Calu3 (cell line): ENCODE measurements around the gene POLR2H. TPM values are rescaled to one million over a fixed set of nuclear protein-coding genes. Genes with fewer than 3 reads are reported as not detected.

Experiments
- BruUV-seq: library from RNA; stranded (reverse); fragments of 400-500 nt; replicated peaks from 2 replicates; lab custom pipeline; 2021; lab: Mats Ljungman, UMichigan
- CTCF ChIA-PET: fragments of 300-600 bp; sonication (Branson Sonifier 250); formaldehyde crosslinking; loops from one replicate; lab custom pipeline; 2022; ENCODE audit warnings: antibody characterized with exemption; lab: Charles Lee
- DNase-seq: peaks from one replicate; pipeline ENCODE4 v3.0.0; 2022
- H3K27ac Mint-ChIP-seq: one replicate; pipeline ENCODE4 v1.8.0; 2022; ENCODE audit warnings: mixed read lengths; ENCODE audit not compliant: unreplicated experiment
- H3K27me3 Mint-ChIP-seq: one replicate; pipeline ENCODE4 v1.8.0; 2022; ENCODE audit warnings: mixed read lengths; ENCODE audit not compliant: unreplicated experiment
- H3K36me3 Mint-ChIP-seq: one replicate; pipeline ENCODE4 v1.8.0; 2022; ENCODE audit warnings: mild to moderate bottlenecking, moderate library complexity, mixed read lengths; ENCODE audit not compliant: insufficient read depth, unreplicated experiment
- H3K4me1 Mint-ChIP-seq: one replicate; pipeline ENCODE4 v1.8.0; 2022; ENCODE audit warnings: mild to moderate bottlenecking, low read depth, mixed read lengths; ENCODE audit not compliant: unreplicated experiment
- H3K4me3 Mint-ChIP-seq: one replicate; pipeline ENCODE4 v1.8.0; 2022; ENCODE audit warnings: mild to moderate bottlenecking, low read depth, moderate library complexity, mixed read lengths; ENCODE audit not compliant: unreplicated experiment
- H3K9me3 Mint-ChIP-seq: one replicate; pipeline ENCODE4 v1.8.0; 2022; ENCODE audit warnings: low read depth, mixed read lengths; ENCODE audit not compliant: unreplicated experiment
- intact Hi-C: fragments of 100-400 bp; cut with micrococcal nuclease; formaldehyde crosslinking; loops from one replicate; pipeline ENCODE4 v1.10.0; 2022; ENCODE audit not compliant: unreplicated experiment
- total RNA-seq: library from RNA; stranded (reverse); gene quantifications from 2 replicates; pipeline ENCODE4 v1.2.3, GENCODE V29; 2022
- TF ChIP-seq, protein P1 (sequence below): fragments of 200-600 bp; IDR thresholded peaks from one replicate; pipeline ENCODE4 v1.8.0; 2022; ENCODE audit warnings: antibody characterized with exemption; ENCODE audit not compliant: unreplicated experiment

POLR2H gene
- total RNA-seq, 1 experiment from 2014 or later, result 128 TPM

DNA sequence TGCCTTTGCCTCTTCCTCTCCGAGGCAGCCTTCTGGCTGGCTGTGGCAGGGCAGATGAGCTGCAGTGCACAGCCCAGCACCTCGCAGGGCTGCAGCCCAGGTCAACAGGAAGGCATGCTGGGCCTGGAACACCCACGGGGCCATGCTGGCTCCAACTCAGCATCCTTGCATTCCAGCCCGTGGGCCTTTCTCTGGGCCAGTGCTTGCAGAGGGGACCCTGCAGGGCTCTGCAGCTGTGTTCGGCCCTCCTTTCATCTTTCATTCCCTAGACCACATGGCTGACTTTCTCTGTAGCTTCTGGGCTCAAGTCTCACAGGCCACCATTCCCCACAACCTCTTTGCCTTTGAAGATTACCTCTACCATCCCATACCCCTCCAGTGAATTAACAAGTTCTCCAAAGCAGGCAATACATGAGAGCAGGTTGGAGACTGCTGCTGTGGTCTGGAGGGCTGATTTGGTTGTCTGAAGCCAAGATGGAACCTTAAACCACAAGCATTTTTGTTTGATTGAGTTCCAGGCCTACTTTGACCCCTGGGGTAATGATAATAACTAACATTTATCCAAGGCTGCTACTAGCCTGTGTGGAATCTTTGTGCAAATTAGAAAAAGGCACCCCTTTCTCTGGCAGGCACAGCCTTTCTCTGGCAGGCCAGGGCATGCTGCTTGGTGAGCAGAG lies 18.2 kb upstream of the POLR2H start:
- H3K9me3 Mint-ChIP-seq, result no peaks in the 10 kb centered on the region
- no peak for DNase-seq
- BruUV-seq, result no TSS peak
- H3K4me1 Mint-ChIP-seq, result peaks cover 28% of the 10 kb centered on the region
- H3K27ac Mint-ChIP-seq, result no peak overlapping the region
- H3K4me3 Mint-ChIP-seq, result no peak overlapping the region
- CTCF ChIA-PET, result no interaction called here
- intact Hi-C loops, result no loop called here
- H3K36me3 Mint-ChIP-seq, result peaks cover 29% of the 10 kb centered on the region
- TF ChIP-seq, protein P1, sequence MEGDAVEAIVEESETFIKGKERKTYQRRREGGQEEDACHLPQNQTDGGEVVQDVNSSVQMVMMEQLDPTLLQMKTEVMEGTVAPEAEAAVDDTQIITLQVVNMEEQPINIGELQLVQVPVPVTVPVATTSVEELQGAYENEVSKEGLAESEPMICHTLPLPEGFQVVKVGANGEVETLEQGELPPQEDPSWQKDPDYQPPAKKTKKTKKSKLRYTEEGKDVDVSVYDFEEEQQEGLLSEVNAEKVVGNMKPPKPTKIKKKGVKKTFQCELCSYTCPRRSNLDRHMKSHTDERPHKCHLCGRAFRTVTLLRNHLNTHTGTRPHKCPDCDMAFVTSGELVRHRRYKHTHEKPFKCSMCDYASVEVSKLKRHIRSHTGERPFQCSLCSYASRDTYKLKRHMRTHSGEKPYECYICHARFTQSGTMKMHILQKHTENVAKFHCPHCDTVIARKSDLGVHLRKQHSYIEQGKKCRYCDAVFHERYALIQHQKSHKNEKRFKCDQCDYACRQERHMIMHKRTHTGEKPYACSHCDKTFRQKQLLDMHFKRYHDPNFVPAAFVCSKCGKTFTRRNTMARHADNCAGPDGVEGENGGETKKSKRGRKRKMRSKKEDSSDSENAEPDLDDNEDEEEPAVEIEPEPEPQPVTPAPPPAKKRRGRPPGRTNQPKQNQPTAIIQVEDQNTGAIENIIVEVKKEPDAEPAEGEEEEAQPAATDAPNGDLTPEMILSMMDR, result no peak
- no peaks in the 10 kb centered on the region for H3K27me3 Mint-ChIP-seq

DNA sequence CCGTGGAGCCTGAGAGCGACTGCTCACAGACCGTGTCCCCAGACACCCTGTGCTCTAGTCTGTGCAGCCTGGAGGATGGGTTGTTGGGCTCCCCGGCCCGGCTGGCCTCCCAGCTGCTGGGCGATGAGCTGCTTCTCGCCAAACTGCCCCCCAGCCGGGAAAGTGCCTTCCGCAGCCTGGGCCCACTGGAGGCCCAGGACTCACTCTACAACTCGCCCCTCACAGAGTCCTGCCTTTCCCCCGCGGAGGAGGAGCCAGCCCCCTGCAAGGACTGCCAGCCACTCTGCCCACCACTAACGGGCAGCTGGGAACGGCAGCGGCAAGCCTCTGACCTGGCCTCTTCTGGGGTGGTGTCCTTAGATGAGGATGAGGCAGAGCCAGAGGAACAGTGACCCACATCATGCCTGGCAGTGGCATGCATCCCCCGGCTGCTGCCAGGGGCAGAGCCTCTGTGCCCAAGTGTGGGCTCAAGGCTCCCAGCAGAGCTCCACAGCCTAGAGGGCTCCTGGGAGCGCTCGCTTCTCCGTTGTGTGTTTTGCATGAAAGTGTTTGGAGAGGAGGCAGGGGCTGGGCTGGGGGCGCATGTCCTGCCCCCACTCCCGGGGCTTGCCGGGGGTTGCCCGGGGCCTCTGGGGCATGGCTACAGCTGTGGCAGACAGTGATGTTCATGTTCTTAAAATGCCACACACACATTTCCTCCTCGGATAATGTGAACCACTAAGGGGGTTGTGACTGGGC lies 16.8 kb upstream of the POLR2H start:
- BruUV-seq, result no TSS peak
- TF ChIP-seq, protein P1, result no peak
- no peak overlapping the region for H3K4me3 Mint-ChIP-seq
- no peaks in the 10 kb centered on the region for H3K27me3 Mint-ChIP-seq
- no peaks in the 10 kb centered on the region for H3K9me3 Mint-ChIP-seq
- no peak for DNase-seq
- intact Hi-C loops, result no loop called here
- CTCF ChIA-PET, result interaction anchor here (0.7 to 1.1 kb wide), 5 partner anchors 7 to 404 kb away, joined by 3 to 6 read pairs (median 3); partner anchors contain the start of gene FAM131A
- H3K4me1 Mint-ChIP-seq, result peaks cover 28% of the 10 kb centered on the region
- H3K27ac Mint-ChIP-seq, result no peak overlapping the region
- H3K36me3 Mint-ChIP-seq, result peaks cover 24% of the 10 kb centered on the region

- CTCF ChIA-PET, result interaction anchor here (0.7 to 1.1 kb wide), 7 partner anchors 8 to 403 kb away, joined by 3 to 6 read pairs (median 3); partner anchors contain the start of gene FAM131A
- Mint-ChIP-seq H3K4me3 (no peak overlapping the region), H3K27me3 (no peaks in the 10 kb centered on the region), H3K9me3 (no peaks in the 10 kb centered on the region), H3K27ac (peak overlapping the region; percentile 5), H3K36me3 (peaks cover 24% of the 10 kb centered on the region), H3K4me1 (peaks cover 26% of the 10 kb centered on the region)
- TF ChIP-seq, protein P1, result peak; percentile 84
- no TSS peak for BruUV-seq
- peak; percentile 82 for DNase-seq
- intact Hi-C loops, result no loop called here
Measured at GRCh38 chr3:184345317-184346144, 16.0 kb upstream of the POLR2H start.

GRCh38 chr3:184346480-184347190 lies 14.9 kb upstream of the POLR2H start:
- Mint-ChIP-seq H3K9me3 (no peaks in the 10 kb centered on the region), H3K4me3 (no peak overlapping the region), H3K27ac (no peak overlapping the region), H3K4me1 (peaks cover 20% of the 10 kb centered on the region), H3K27me3 (no peaks in the 10 kb centered on the region), H3K36me3 (peaks cover 24% of the 10 kb centered on the region)
- no peak for DNase-seq
- intact Hi-C loops, result no loop called here
- BruUV-seq, result no TSS peak
- TF ChIP-seq, protein P1, result no peak
- CTCF ChIA-PET, result no interaction called here
